ENCODE data around the gene SLC35G6.

- no peak for TF ChIP-seq CTCF (IDR thresholded peaks at IDR 0.05; ENCODE audit: low read depth, low read length)
- no peak for TF ChIP-seq EZH2phosphoT487 (IDR thresholded peaks at IDR 0.05; ENCODE audit: low read depth)
Observed at GRCh38 chr17:7437369-7437863, 43.8 kb upstream of the SLC35G6 start.
